Prostate gland (tissue), 2 donors: ENCODE data around the gene MCF2L2. TPM values are rescaled to one million over a fixed set of nuclear protein-coding genes. Genes with fewer than 3 reads are reported as not detected.

Source experiments
- DNase-seq: peaks from one replicate; pipeline ENCODE4 v3.0.0-alpha.2; 2019; ENCODE audit warnings: low spot score
- H3K27ac ChIP-seq, 2 donors: fragments of 200-600 bp; sonication (generic); 2 replicates each; pipeline ENCODE4 v1.5.1; 2017 to 2019
- H3K27me3 ChIP-seq: fragments of 200-600 bp; sonication (generic); replicated peaks from 2 replicates; pipeline ENCODE4 v1.5.1; 2019; ENCODE audit not compliant: insufficient read depth
- H3K36me3 ChIP-seq, 2 donors: fragments of 200-600 bp; sonication (generic); 1 replicate in 1 of 2; 2 replicates in 1 of 2; pipeline versions ENCODE4 v1.5.1 to v1.8.1; 2017 to 2019
- H3K4me1 ChIP-seq: fragments of 200-600 bp; sonication (generic); replicated peaks from 2 replicates; pipeline ENCODE4 v1.5.1; 2019
- H3K4me3 ChIP-seq, 2 donors: fragments of 200-600 bp; sonication (generic); 2 replicates each; pipeline ENCODE4 v1.5.1; 2017 to 2019
- H3K9me3 ChIP-seq: fragments of 200-600 bp; sonication (generic); 2 replicates; pipeline ENCODE4 v1.5.1; 2017
- CTCF ChIP-seq, 4 experiments: fragments of 200-600 bp in 2 of 4; fragments of 450-650 bp in 2 of 4; sonication (generic) in 2 of 4; IDR thresholded peaks; 1 replicate in 3 of 4; 2 replicates in 1 of 4; pipeline ENCODE4 v1.5.1; 2016 to 2019; ENCODE audit warnings: antibody characterized with exemption in 4 of 4, mild to moderate bottlenecking in 2 of 4, moderate library complexity in 2 of 4
- POLR2A ChIP-seq: fragments of 450-650 bp; IDR thresholded peaks from one replicate; pipeline ENCODE4 v1.6.1; 2016; ENCODE audit warnings: antibody characterized with exemption, mild to moderate bottlenecking
- POLR2AphosphoS5 ChIP-seq: sonication (generic); formaldehyde crosslinking; IDR thresholded peaks from one replicate; pipeline ENCODE4 v1.6.1; 2017; ENCODE audit warnings: antibody characterized with exemption
- WGBS: methylation state at CpG from one replicate; pipeline ENCODE4 v1.1.5; 2018; 5-methylcytosine and 5-hydroxymethylcytosine counted together
- intact Hi-C: fragments of 100-400 bp; cut with DNase I; formaldehyde crosslinking; loops from one replicate; pipeline ENCODE4 v1.14.2; 2022
- total RNA-seq, 2 donors: library from RNA; depleted of rRNA; stranded (reverse); fragments of >200 nt; gene quantifications; one replicate each; pipeline ENCODE4 v1.1.0, GENCODE V29; 2016

MCF2L2 gene
- total RNA-seq, 2 donors from 2014 or later, result 0.41 to 4.0 TPM

- no peaks in the 10 kb centered on the region for H3K4me1 ChIP-seq
- no peak overlapping the region for H3K4me3 ChIP-seq
- intact Hi-C loops, result no loop called here
- TF ChIP-seq POLR2A (no peak), CTCF (IDR thresholded peaks at IDR 0.05) (no peak), POLR2AphosphoS5 (no peak)
- WGBS, result 51% methylated on average over 6 of the region's 6 CpGs
- no peak for DNase-seq
- no peaks in the 10 kb centered on the region for H3K36me3 ChIP-seq
- no peak overlapping the region for H3K27ac ChIP-seq
- H3K27me3 ChIP-seq, result no peaks in the 10 kb centered on the region
- H3K9me3 ChIP-seq, result no peaks in the 10 kb centered on the region
Observed at GRCh38 chr3:183132409-183132808, 296.0 kb downstream of the MCF2L2 start.

GRCh38 chr3:183131735-183132134 lies 296.7 kb downstream of the MCF2L2 start:
- no peak for DNase-seq
- Histone ChIP-seq H3K9me3 (no peaks in the 10 kb centered on the region), H3K4me3 (no peak overlapping the region), H3K36me3 (no peaks in the 10 kb centered on the region), H3K4me1 (no peaks in the 10 kb centered on the region), H3K27ac (no peak overlapping the region), H3K27me3 (no peaks in the 10 kb centered on the region)
- intact Hi-C loops, result no loop called here
- 29% methylated on average over 4 of the region's 4 CpGs for WGBS
- TF ChIP-seq CTCF (IDR thresholded peaks at IDR 0.05) (no peak), POLR2AphosphoS5 (no peak), POLR2A (no peak)

DNA sequence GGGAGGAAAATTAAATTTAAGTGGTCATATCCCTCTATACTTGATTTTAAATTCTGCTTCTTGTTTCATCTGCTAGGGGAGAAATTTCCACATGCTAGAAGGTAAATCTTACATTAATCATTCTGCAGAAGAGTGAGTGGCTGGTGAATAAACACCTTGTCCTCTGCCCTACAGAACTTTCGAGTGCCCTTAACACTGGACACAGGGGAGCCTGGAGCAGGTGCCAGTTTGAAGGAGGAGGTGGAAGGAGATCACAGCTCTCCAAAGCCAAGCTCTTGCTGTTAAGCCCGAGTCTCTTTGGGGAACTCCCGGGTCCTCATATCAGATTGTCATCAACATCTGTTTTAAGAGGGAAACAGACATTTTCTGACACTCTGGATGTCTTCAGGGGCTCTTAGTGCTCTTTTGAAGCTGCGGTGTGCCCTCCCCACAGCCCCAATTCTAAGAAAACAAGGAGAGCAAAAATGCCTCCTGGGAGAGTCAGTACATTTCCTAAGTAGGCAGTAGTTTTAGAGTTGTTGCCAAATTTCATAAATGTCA lies 297.2 kb downstream of the MCF2L2 start:
- DNase-seq, result no peak
- Histone ChIP-seq H3K4me3 (no peak overlapping the region), H3K27ac (no peak overlapping the region), H3K4me1 (no peaks in the 10 kb centered on the region), H3K36me3 (no peaks in the 10 kb centered on the region), H3K9me3 (no peaks in the 10 kb centered on the region), H3K27me3 (no peaks in the 10 kb centered on the region)
- intact Hi-C loops, result no loop called here
- WGBS, result 35% methylated on average over 4 of the region's 4 CpGs
- TF ChIP-seq CTCF (IDR thresholded peaks at IDR 0.05) (no peak), POLR2A (no peak), POLR2AphosphoS5 (no peak)

GRCh38 chr3:183129243-183129642 lies 299.2 kb downstream of the MCF2L2 start:
- Histone ChIP-seq H3K36me3 (no peaks in the 10 kb centered on the region), H3K4me3 (no peak overlapping the region), H3K9me3 (no peaks in the 10 kb centered on the region), H3K4me1 (no peaks in the 10 kb centered on the region), H3K27me3 (no peaks in the 10 kb centered on the region), H3K27ac (no peak overlapping the region)
- TF ChIP-seq POLR2AphosphoS5 (no peak), CTCF (IDR thresholded peaks at IDR 0.05) (no peak), POLR2A (no peak)
- 88% methylated on average over 1 of the region's 1 CpG for WGBS
- DNase-seq, result no peak
- intact Hi-C loops, result loop anchor here (10.0 kb wide), 1 partner anchor 56 kb away; no protein-coding TSS in a partner anchor

DNA sequence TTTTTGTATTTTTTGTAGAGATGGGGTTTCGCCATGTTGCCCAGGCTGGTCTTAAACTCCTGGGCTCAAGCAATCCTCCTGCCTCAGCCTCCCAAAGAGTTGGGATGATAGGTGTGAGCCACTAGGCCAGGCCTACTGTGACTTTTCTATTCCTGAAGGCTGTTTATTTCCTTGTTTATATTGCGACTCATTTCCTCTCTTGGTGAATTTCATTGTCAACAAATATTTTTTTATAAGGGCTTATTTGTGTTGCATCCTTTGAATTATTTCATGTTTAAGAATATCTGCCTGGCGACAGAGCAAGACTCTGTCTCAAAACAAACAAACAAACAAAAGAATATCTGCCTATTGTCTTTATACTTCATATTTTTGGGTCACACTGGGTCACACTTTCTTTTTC lies 299.7 kb downstream of the MCF2L2 start:
- Histone ChIP-seq H3K36me3 (no peaks in the 10 kb centered on the region), H3K27me3 (no peaks in the 10 kb centered on the region), H3K4me3 (no peak overlapping the region), H3K4me1 (no peaks in the 10 kb centered on the region), H3K27ac (no peak overlapping the region), H3K9me3 (no peaks in the 10 kb centered on the region)
- intact Hi-C loops, result loop anchor here (10.0 kb wide), 1 partner anchor 56 kb away; no protein-coding TSS in a partner anchor
- WGBS, result 95% methylated on average over 3 of the region's 3 CpGs
- DNase-seq, result no peak
- TF ChIP-seq POLR2AphosphoS5, result no peak
- no peak for TF ChIP-seq CTCF (IDR thresholded peaks at IDR 0.05)
- no peak for TF ChIP-seq POLR2A
